Measurements from ENCODE around the gene RGS6.

Gene RGS6

GRCh38 chr14:72402377-72402772 lies 470.1 kb downstream of the RGS6 start:
- DNase-seq (ENCODE audit: low read depth) = no peak

- DNase-seq (ENCODE audit: low read depth) = no peak
Measured at GRCh38 chr14:72404106-72404774, 472.0 kb downstream of the RGS6 start.

- no peak for DNase-seq (ENCODE audit: low read depth)
Measured at GRCh38 chr14:72404998-72405397, 472.8 kb downstream of the RGS6 start.

- no peak for DNase-seq (ENCODE audit: low read depth)
Measured at GRCh38 chr14:72408020-72408419, 475.8 kb downstream of the RGS6 start.

GRCh38 chr14:72409047-72409446 lies 476.8 kb downstream of the RGS6 start:
- no peak for DNase-seq (ENCODE audit: low read depth)

- DNase-seq (ENCODE audit: low read depth) = no peak
Measured at GRCh38 chr14:72416081-72416849, 484.0 kb downstream of the RGS6 start.

- DNase-seq (ENCODE audit: low read depth) = no peak
Measured at GRCh38 chr14:72416892-72417291, 484.7 kb downstream of the RGS6 start.

- DNase-seq (ENCODE audit: low read depth) = no peak
Measured at GRCh38 chr14:72418806-72419205, 486.6 kb downstream of the RGS6 start.

- no peak for DNase-seq (ENCODE audit: low read depth)
Measured at GRCh38 chr14:72419226-72419775, 487.1 kb downstream of the RGS6 start.

- peak; percentile 52 for DNase-seq (ENCODE audit: low read depth)
Measured at GRCh38 chr14:72420749-72421474, 488.7 kb downstream of the RGS6 start.

- DNase-seq (ENCODE audit: low read depth) = no peak
Measured at GRCh38 chr14:72423957-72424356, 491.7 kb downstream of the RGS6 start.

- DNase-seq (ENCODE audit: low read depth) = no peak
Measured at GRCh38 chr14:72430457-72430856, 498.2 kb downstream of the RGS6 start.

- no peak for DNase-seq (ENCODE audit: low read depth)
Measured at GRCh38 chr14:72432748-72433147, 500.5 kb downstream of the RGS6 start.

GRCh38 chr14:72433511-72433910 lies 501.3 kb downstream of the RGS6 start:
- no peak for DNase-seq (ENCODE audit: low read depth)

GRCh38 chr14:72434856-72435255 lies 502.6 kb downstream of the RGS6 start:
- DNase-seq (ENCODE audit: low read depth) = no peak

- DNase-seq (ENCODE audit: low read depth) = no peak
Measured at GRCh38 chr14:72439707-72440106, 507.5 kb downstream of the RGS6 start.

GRCh38 chr14:72443256-72443655 lies 511.0 kb downstream of the RGS6 start:
- DNase-seq (ENCODE audit: low read depth) = no peak

- peak; percentile 36 for DNase-seq (ENCODE audit: low read depth)
Measured at GRCh38 chr14:72443991-72444441, 511.8 kb downstream of the RGS6 start.

- no peak for DNase-seq (ENCODE audit: low read depth)
Measured at GRCh38 chr14:72444701-72445100, 512.5 kb downstream of the RGS6 start.

GRCh38 chr14:72448212-72448611 lies 516.0 kb downstream of the RGS6 start:
- no peak for DNase-seq (ENCODE audit: low read depth)

- no peak for DNase-seq (ENCODE audit: low read depth)
Measured at GRCh38 chr14:72450473-72451044, 518.3 kb downstream of the RGS6 start.
